ENCODE measurements around the gene HNRNPF. TPM values are rescaled to one million over a fixed set of nuclear protein-coding genes. Genes with fewer than 3 reads are reported as not detected.
A peak's percentile ranks its signal among the peaks of the same experiment; 100 is the strongest.

Gene HNRNPF
- total RNA-seq, 1 donor from 2014 or later = 211 TPM

GRCh38 chr10:43369921-43370320 lies 39.1 kb downstream of the HNRNPF start:
- no peaks in the 10 kb centered on the region for H3K36me3 Mint-ChIP-seq (ENCODE audit: insufficient read depth)
- no peak overlapping the region for H3K27ac Mint-ChIP-seq
- no peak for DNase-seq (ENCODE audit: low spot score, unreplicated experiment)
- no peaks in the 10 kb centered on the region for H3K9me3 Mint-ChIP-seq (ENCODE audit: low read depth)
- H3K4me3 Mint-ChIP-seq (ENCODE audit: low read depth) = no peak overlapping the region
- TF ChIP-seq CTCF (IDR thresholded peaks at IDR 0.05; ENCODE audit: unreplicated experiment) = no peak
- H3K27me3 Mint-ChIP-seq = no peaks in the 10 kb centered on the region
- peaks cover 10% of the 10 kb centered on the region for H3K4me1 Mint-ChIP-seq (ENCODE audit: low read depth)

GRCh38 chr10:43365001-43365400 lies 44.0 kb downstream of the HNRNPF start:
- Mint-ChIP-seq H3K36me3 (ENCODE audit: insufficient read depth) (no peaks in the 10 kb centered on the region), H3K9me3 (ENCODE audit: low read depth) (no peaks in the 10 kb centered on the region), H3K4me3 (ENCODE audit: low read depth) (no peak overlapping the region), H3K27ac (no peak overlapping the region), H3K27me3 (no peaks in the 10 kb centered on the region), H3K4me1 (ENCODE audit: low read depth) (peaks cover 7% of the 10 kb centered on the region)
- no peak for DNase-seq (ENCODE audit: low spot score, unreplicated experiment)
- no peak for TF ChIP-seq CTCF (IDR thresholded peaks at IDR 0.05; ENCODE audit: unreplicated experiment)

- H3K27me3 Mint-ChIP-seq = no peaks in the 10 kb centered on the region
- peak; percentile 94 for DNase-seq (ENCODE audit: low spot score, unreplicated experiment)
- TF ChIP-seq CTCF (IDR thresholded peaks at IDR 0.05; ENCODE audit: unreplicated experiment) = peak; percentile 47
Measured at GRCh38 chr10:43362191-43362839, 46.7 kb downstream of the HNRNPF start.

GRCh38 chr10:43361547-43362190 lies 47.3 kb downstream of the HNRNPF start:
- no peak for DNase-seq (ENCODE audit: low spot score, unreplicated experiment)
- H3K27me3 Mint-ChIP-seq = no peaks in the 10 kb centered on the region
- peaks cover 7% of the 10 kb centered on the region for H3K4me1 Mint-ChIP-seq (ENCODE audit: low read depth)
- H3K36me3 Mint-ChIP-seq (ENCODE audit: insufficient read depth) = no peaks in the 10 kb centered on the region
- no peak for TF ChIP-seq CTCF (IDR thresholded peaks at IDR 0.05; ENCODE audit: unreplicated experiment)
- H3K9me3 Mint-ChIP-seq (ENCODE audit: low read depth) = no peaks in the 10 kb centered on the region
- peak overlapping the region; percentile 94 for H3K4me3 Mint-ChIP-seq (ENCODE audit: low read depth)
- peak overlapping the region; percentile 96 for H3K27ac Mint-ChIP-seq

More at GRCh38 chr10:43362191-43362839, 46.7 kb downstream of the HNRNPF start:
- H3K4me1 Mint-ChIP-seq (ENCODE audit: low read depth) = peaks cover 7% of the 10 kb centered on the region
- no peaks in the 10 kb centered on the region for H3K36me3 Mint-ChIP-seq (ENCODE audit: insufficient read depth)
- no peaks in the 10 kb centered on the region for H3K9me3 Mint-ChIP-seq (ENCODE audit: low read depth)
- peak overlapping the region; percentile 96 for H3K27ac Mint-ChIP-seq
- H3K4me3 Mint-ChIP-seq (ENCODE audit: low read depth) = peak overlapping the region; percentile 94

GRCh38 chr10:43360086-43360485 lies 48.9 kb downstream of the HNRNPF start:
- Mint-ChIP-seq H3K4me3 (ENCODE audit: low read depth) (peak overlapping the region; percentile 32), H3K36me3 (ENCODE audit: insufficient read depth) (no peaks in the 10 kb centered on the region), H3K9me3 (ENCODE audit: low read depth) (no peaks in the 10 kb centered on the region), H3K27me3 (no peaks in the 10 kb centered on the region), H3K27ac (no peak overlapping the region), H3K4me1 (ENCODE audit: low read depth) (peaks cover 13% of the 10 kb centered on the region)
- DNase-seq (ENCODE audit: low spot score, unreplicated experiment) = no peak
- TF ChIP-seq CTCF (IDR thresholded peaks at IDR 0.05; ENCODE audit: unreplicated experiment) = no peak
